Medulla oblongata (tissue), 1 donor: ENCODE measurements around the gene CCDC34.

Experiments
- DNase-seq: peaks from one replicate; pipeline ENCODE4 v3.0.0-alpha.2; 2015; ENCODE audit errors: extremely low spot score

The CCDC34 gene

GRCh38 chr11:27392278-27393114 lies 29.5 kb upstream of the CCDC34 start:
- no peak for DNase-seq

GRCh38 chr11:27391331-27392015 lies 28.5 kb upstream of the CCDC34 start:
- no peak for DNase-seq

GRCh38 chr11:27390318-27391295 lies 27.6 kb upstream of the CCDC34 start:
- no peak for DNase-seq

DNA sequence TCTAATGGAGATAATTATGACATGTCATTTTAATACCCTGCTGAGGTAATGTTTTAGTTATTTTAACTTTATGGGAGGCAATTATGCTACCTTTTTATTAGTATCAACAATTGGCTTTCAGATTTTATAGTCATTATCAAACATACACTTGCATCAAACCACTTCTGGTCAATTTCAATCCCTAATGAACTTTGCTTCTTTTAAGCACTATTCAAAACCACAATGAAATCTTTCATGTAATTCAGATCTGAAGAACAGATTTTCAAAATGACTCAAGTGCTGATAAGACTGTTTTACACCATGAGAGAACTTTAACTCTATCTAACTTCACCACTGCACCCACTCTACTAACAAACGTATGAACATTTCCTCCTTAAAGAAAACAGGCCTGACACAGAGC lies 25.9 kb upstream of the CCDC34 start:
- no peak for DNase-seq

- no peak for DNase-seq
Observed at GRCh38 chr11:27388001-27388400, 25.0 kb upstream of the CCDC34 start.

GRCh38 chr11:27387362-27387761 lies 24.3 kb upstream of the CCDC34 start:
- DNase-seq: no peak

- no peak for DNase-seq
Observed at GRCh38 chr11:27386181-27386845, 23.3 kb upstream of the CCDC34 start.

- DNase-seq: no peak
Observed at GRCh38 chr11:27385245-27385644, 22.2 kb upstream of the CCDC34 start.

DNA sequence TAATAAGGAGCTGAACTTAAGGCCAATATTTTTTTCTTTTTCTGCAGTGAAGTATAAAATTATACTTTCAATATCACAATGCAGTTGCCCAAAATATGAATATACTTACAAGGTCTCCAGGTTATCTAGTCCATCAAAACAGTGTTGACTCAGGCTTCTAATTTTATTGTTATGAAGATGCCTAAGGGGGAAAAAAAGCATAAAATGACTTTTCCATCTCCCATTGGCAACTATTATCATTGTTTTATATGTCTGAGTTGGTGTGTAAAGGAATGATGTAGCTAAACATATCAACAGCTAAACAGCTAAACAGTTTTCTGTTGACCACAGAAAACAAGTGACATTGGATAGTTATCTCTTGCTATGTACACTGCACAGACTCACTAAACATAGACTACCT lies 21.2 kb upstream of the CCDC34 start:
- DNase-seq: no peak

DNA sequence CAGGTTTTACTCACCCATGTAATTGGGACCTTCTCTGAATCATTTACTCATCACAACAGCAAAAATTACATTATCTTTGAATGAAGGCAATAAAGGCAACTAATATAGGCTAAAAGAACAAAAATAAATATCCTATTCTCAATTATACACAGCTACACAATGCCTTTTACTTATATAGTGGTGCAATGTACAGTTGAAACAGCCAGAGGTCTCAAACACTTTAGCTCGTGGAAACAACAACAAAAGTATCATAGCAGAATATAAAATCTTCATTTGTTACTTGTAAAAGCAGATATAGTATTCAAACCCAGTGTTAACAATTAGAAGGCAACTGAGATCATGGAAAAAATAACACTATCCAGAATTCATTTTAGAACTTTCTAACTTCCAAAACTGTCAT lies 20.6 kb upstream of the CCDC34 start:
- no peak for DNase-seq

DNA sequence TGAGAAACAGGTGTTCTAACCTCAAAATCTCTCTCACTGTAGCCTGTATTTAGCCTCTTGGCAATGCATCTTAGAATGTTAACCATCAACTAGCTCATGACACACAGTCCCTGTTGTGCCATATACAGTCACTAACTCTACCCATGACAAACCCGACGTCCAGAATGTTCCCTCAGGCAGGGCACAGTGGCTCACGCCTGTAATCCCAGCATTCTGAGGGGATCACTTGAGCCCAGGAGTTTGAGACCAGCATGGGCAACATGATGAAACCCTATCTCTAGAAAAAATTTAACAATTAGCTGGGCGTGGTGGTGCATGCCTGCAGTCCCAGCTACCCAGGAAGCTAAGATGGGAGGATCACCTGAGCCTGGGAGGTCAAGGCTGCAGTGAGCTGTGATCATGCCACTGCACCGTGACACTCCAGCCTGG lies 18.2 kb upstream of the CCDC34 start:
- DNase-seq: no peak

DNA sequence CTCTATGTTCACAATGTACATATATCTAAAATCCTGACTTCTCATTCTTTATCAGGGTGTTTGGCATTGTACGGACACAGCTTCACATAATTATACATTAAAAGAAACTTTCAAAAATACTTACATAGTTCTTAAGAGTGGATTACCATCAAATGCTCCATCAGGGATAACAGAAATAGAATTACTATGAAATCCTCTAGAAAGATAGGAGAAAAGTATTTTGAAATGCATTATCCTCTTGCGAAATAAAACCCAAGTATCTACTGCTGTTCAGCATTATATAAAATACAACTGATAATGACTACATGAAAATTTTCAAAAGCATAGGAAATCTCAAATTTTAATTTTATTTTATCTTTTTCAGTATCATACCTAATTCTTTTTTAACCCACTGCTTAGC lies 17.8 kb upstream of the CCDC34 start:
- DNase-seq: no peak

DNA sequence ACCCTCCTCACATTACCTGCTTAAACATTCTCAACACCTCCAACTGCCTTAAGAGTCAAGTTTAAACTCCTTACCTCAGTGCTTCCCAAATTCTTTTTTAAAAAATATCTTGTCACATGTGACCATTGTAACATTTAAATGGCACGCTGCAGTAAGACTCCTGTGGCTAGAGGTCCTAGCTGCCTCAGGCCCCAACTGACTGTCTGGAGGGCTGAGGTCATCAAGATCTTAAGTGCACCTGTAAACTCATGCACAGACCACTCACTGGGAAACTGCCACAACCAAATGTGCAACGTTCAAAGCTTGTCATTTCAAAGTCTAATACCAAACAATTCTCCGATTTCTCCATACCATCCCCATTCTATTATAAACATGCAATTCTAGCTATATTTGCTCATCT lies 16.4 kb upstream of the CCDC34 start:
- DNase-seq: no peak

- DNase-seq: no peak
Observed at GRCh38 chr11:27375370-27375769, 12.4 kb upstream of the CCDC34 start.

GRCh38 chr11:27373856-27374602 lies 11.0 kb upstream of the CCDC34 start:
- DNase-seq: no peak

DNA sequence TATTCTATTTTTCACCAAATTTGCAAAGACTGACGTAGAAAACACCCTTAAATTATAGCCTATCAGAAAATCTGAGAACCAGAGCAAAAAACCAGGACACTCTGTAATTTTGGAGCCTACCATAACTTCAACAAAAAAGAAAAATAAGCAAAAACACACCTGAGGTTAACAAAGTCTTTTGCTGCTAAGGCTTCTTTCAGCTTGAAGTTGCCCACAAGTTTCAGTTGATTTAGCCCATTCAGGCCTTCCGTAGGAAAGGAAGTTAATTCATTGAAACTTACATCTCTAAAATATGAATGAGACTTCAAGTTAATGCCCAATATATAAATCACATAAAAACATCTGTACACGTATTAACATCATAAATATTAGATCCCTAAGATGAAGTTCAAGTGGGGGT lies 10.4 kb upstream of the CCDC34 start:
- no peak for DNase-seq

GRCh38 chr11:27372164-27372563 lies 9.1 kb upstream of the CCDC34 start:
- DNase-seq: no peak

DNA sequence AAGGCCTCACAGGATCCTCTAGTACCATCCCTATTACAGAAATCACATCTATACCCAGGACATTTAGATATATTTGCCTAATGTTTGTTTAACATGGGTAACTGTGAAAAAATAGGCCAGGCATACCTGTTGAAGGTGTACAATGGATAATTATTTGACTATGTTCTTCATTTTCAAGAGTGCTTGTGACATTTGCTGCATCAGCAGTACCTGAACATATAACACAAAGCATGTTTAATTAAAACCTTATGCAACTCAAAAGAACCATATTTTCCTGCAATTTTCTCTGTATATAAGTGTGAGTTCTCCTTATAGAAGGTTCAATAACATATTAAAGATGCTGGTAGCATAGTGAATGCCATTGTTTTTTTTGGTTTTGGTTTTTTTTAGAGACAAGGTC lies 8.5 kb upstream of the CCDC34 start:
- DNase-seq: no peak

GRCh38 chr11:27370374-27370773 lies 7.4 kb upstream of the CCDC34 start:
- DNase-seq: no peak

DNA sequence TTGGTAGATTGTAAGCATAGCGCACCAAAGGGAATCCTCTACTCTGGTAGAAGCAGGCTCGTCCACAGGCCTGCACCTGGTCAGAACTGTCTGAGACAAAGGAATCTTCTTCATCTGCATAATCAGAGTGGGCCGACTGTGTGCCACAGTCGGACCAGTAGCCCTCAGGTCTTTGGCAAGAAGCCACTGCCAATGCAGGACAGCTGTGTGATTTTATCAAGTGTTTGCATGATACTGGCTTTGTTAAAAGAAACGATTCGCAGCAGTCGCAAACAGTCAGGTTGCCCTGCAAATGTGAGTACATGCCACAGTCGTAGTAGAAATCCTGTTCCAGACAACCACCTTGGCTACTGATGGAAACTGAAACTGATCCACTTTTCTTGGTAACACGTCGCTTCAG lies 4.9 kb upstream of the CCDC34 start:
- no peak for DNase-seq

GRCh38 chr11:27363576-27364117 lies 632 bp upstream of the CCDC34 start:
- no peak for DNase-seq
